H1 (cell line): ENCODE results near the gene SAP30L. TPM values are rescaled to one million over a fixed set of nuclear protein-coding genes. Genes with fewer than 3 reads are reported as not detected.

Experiments used
- RNF2 ChIP-seq: fragments of 200-900, 300-1000 bp; sonication (generic); IDR thresholded peaks from 2 replicates; pipeline ENCODE4 v1.7.1; 2016; ENCODE audit warnings: borderline replicate concordance, low read depth, mild to moderate bottlenecking, antibody characterized with exemption, low read length; ENCODE audit not compliant: poor library complexity, severe bottlenecking; ENCODE audit errors: missing control alignments
- polyA plus RNA-seq, 7 experiments: library from polyadenylated mRNA; depleted of rRNA in 3 of 7; stranded (reverse) in 5 of 7; unstranded in 2 of 7; fragments of >200 nt in 5 of 7; fragments of 200-250 nt in 2 of 7; gene quantifications; 1 replicate in 5 of 7; 2 replicates in 1 of 7; 4 replicates in 1 of 7; pipeline versions ENCODE4 v1.2.1 to v1.2.3, GENCODE V29; 2011 to 2013; ENCODE audit warnings: missing spikeins in 2 of 7, mixed read lengths in 2 of 7
- total RNA-seq: library from RNA; stranded (reverse); fragmentation: NEBNext Ultra II Directional; extraction: Animal tissue kit (Norgen Biotek cat#: 25700); gene quantifications from 2 replicates; pipeline ENCODE4 v1.2.1, GENCODE V29; 2021

SAP30L gene
- total and polyA plus RNA-seq, 2 of the 8 experiments (the other 6 are each of a cell fraction or from before 2014, with no cell fraction given), result 12.2 to 31.5 TPM

DNA sequence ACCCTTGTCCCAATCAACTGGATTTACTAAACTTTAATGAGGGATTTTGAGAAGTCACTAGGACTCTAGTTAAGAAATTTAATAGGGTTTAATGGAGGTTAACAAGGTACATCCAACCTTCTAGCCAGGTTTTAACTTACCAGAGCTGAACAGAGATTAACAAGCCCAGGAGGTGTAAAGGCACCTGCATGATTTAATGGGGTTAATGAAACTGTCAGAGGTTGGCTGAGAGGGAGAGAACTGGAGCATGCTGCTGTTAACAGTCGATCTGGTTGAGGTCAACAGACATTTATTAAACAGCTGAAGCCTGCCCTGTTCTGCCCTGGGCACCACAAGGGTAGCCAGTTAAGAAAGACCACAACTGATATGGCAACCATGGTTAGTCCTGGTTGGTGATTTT is 18.6 kb downstream of the SAP30L start (continued):
- no peak for TF ChIP-seq RNF2
